Adrenal gland (tissue), 5 donors: ENCODE measurements around the gene DUSP3.
A peak's percentile ranks its signal among the peaks of the same experiment; 100 is the strongest.

ENCODE experiments used
- CTCF ChIP-seq, 6 experiments: fragments of 450-650 bp in 4 of 6; fragments of 200-600 bp in 2 of 6; sonication (generic) in 1 of 6; IDR thresholded peaks; 1 replicate in 5 of 6; 2 replicates in 1 of 6; pipeline versions ENCODE4 v1.5.1 to v1.8.0; 2016 to 2021; ENCODE audit warnings: antibody characterized with exemption in 6 of 6, mild to moderate bottlenecking in 2 of 6, moderate library complexity in 1 of 6
- POLR2A ChIP-seq, 2 donors: fragments of 450-650 bp; IDR thresholded peaks; one replicate each; pipeline ENCODE4 v1.6.1; 2017; ENCODE audit warnings: antibody characterized with exemption in 2 of 2, mild to moderate bottlenecking in 2 of 2, moderate library complexity in 1 of 2
- donor health status: DM: no; HTN: no; CAD: no.

DNA sequence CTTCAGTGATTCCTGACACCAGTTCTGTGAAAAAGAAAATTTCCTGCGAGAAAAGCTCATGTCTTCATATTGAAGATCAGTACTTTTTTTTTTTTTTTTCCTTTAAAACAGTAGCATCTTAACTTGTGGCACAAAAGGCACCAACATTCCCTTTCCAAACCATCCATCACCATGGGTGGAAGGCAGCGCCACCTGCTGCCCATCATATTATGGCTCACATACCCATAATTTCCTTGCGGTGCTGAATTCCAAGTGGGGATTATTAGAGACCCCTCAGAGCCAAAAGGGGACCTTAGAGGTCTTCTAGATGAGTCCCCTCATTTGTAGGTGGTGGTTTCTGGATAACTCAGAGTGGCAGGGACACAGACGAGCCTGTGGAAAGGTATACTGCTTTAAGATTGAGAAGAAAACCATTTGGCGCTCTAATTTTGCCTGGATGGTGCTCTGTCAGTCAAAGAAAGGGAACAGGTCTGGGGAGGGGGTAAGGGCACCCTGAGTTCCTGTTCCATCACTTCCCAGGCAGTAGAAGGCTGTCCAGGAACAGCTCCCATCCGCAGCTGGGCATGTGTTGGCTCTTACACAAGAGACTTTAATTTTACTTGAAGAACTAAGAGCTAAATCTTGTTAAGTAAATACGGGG lies 12.2 kb downstream of the DUSP3 start:
- TF ChIP-seq CTCF (IDR thresholded peaks at IDR 0.05) (peak; percentile 61 to 88 (median 69)), POLR2A (IDR thresholded peaks at IDR 0.05) (no peak)
